AG04449 (cell line): ENCODE data around the gene ANKRD11.

Experiments
- CTCF ChIA-PET: fragments of 350-600 bp; formaldehyde crosslinking; extraction: SDS; loops from one replicate; lab custom pipeline; 2021; ENCODE audit warnings: antibody characterized with exemption; lab: Yijun Ruan, JAX
- POLR2A ChIA-PET: fragments of 400-600, 350-600 bp; formaldehyde crosslinking; extraction: SDS; loops from one replicate; lab custom pipeline; 2020; ENCODE audit warnings: antibody characterized with exemption, inconsistent platforms; lab: Yijun Ruan, JAX
- DNase-seq: peaks from one replicate; pipeline ENCODE4 v3.0.0-alpha.2; 2010; ENCODE audit warnings: low read depth, low spot score
- H3K4me3 ChIP-seq: 2 replicates; pipeline ENCODE4 v1.5.1; 2011; ENCODE audit warnings: low read depth, mild to moderate bottlenecking, control low read depth, low read length
- CTCF ChIP-seq: IDR thresholded peaks from one replicate; pipeline ENCODE4 v1.5.1; 2011; ENCODE audit warnings: mild to moderate bottlenecking, moderate library complexity, low read length, control low read depth, inconsistent platforms; ENCODE audit not compliant: insufficient read depth; ENCODE audit errors: missing control alignments

ANKRD11 gene

GRCh38 chr16:89417352-89417751 lies 73.0 kb downstream of the ANKRD11 start:
- ChIA-PET CTCF (interaction anchor here (0.6 kb wide), 1 partner anchor 47 kb away, joined by 3 read pairs; no protein-coding TSS in a partner anchor), POLR2A (no interaction called here)
- TF ChIP-seq CTCF = no peak
- no peak overlapping the region for H3K4me3 ChIP-seq
- DNase-seq = no peak

GRCh38 chr16:89413811-89414585 lies 76.4 kb downstream of the ANKRD11 start:
- H3K4me3 ChIP-seq = no peak overlapping the region
- POLR2A ChIA-PET = interaction anchor here (0.6 to 0.7 kb wide), 2 partner anchors 12 to 244 kb away, joined by 3 read pairs; partner anchors contain the start of genes CHMP1A and SPATA33
- TF ChIP-seq CTCF = no peak
- no peak for DNase-seq
- CTCF ChIA-PET = interaction anchor here (1.5 kb wide), 1 partner anchor 18 kb away, joined by 6 read pairs; no protein-coding TSS in a partner anchor

- ChIA-PET CTCF (interaction anchor here (1.5 kb wide), 1 partner anchor 16 kb away, joined by 6 read pairs; no protein-coding TSS in a partner anchor), POLR2A (no interaction called here)
- DNase-seq = no peak
- no peak for TF ChIP-seq CTCF
- no peak overlapping the region for H3K4me3 ChIP-seq
Observed at GRCh38 chr16:89412811-89413210, 77.5 kb downstream of the ANKRD11 start.

- POLR2A ChIA-PET = interaction anchor here (0.7 kb wide), 2 partner anchors 77 to 80 kb away, joined by 3 read pairs; no protein-coding TSS in a partner anchor
- CTCF ChIA-PET = interaction anchor here (0.7 to 1.5 kb wide), 6 partner anchors 9 to 63 kb away, joined by 3 to 7 read pairs (median 3); no protein-coding TSS in a partner anchor
- TF ChIP-seq CTCF = no peak
- no peak overlapping the region for H3K4me3 ChIP-seq
- DNase-seq = no peak
Observed at GRCh38 chr16:89411335-89411850, 79.0 kb downstream of the ANKRD11 start.

GRCh38 chr16:89410794-89411309 lies 79.5 kb downstream of the ANKRD11 start:
- TF ChIP-seq CTCF = peak; percentile 49
- CTCF ChIA-PET = interaction anchor here (0.7 to 1.5 kb wide), 6 partner anchors 10 to 64 kb away, joined by 3 to 7 read pairs (median 3); no protein-coding TSS in a partner anchor
- POLR2A ChIA-PET = interaction anchor here (0.6 to 1.1 kb wide), 4 partner anchors 57 to 80 kb away, joined by 3 read pairs; no protein-coding TSS in a partner anchor
- H3K4me3 ChIP-seq = no peak overlapping the region
- DNase-seq = peak; percentile 55
